T-helper 1 cell treated with Interleukin-12 subunit alpha and Interleukin-12 subunit beta and Interleukin-4 antibody, amounts not matched to agents 30 ng/mL and 1 ng/mL, for 36 hours (primary cell): ENCODE measurements around the gene TPCN2. TPM values are rescaled to one million over a fixed set of nuclear protein-coding genes. Genes with fewer than 3 reads are reported as not detected.

ENCODE experiments used
- intact Hi-C: fragments of 100-400 bp; cut with micrococcal nuclease; formaldehyde crosslinking; loops from one replicate; pipeline ENCODE4 v1.15.1; 2024
- total RNA-seq: library from RNA; stranded (reverse); gene quantifications from 2 replicates; pipeline ENCODE4 v1.2.3, GENCODE V29; 2022

The TPCN2 gene
- total RNA-seq, 1 donor from 2014 or later: 20.4 TPM

DNA sequence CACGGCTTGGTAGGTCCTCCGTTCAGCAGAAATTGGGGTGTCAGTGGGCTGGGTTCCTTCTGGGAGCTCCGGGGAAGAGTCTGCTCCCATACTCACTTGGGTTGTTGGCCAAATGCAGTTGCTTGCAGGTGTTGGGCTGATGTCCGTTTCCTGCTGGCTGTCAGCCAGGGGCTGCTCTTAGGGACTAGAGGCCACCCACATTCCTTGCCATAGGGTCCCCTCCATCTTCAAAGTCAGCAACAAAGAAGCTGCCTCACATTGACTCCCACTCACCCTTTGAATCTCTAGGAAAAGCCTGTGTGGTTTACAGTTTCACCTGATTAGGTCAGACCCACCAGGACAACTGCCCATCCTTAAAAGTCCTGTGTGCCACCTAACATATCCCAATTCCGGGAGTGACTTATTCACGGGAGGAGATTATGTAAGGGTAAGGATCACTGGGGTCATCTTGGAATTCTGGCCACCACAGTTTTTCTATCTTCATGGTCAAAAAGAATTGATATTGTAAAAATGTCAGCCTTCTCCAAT lies 43.0 kb downstream of the TPCN2 start:
- intact Hi-C loops: no loop called here

DNA sequence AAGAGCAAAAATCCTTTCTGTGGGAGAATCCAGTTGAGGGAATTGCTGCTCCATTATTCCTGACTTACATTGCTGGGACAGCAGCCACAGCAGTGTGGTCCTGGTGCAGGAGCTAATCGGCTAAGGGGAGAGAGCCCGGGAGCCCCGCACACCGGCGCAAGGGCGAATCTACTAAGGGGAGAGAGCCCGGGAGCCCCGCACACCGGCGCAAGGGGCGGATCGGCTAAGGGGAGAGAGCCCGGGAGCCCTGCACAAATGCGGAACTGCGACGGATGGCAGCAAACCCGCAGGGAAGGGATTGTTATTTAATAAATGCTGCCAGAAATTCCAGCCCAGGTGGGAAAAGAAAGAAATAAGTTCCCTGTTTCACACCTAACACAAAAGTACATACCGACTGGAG lies 43.5 kb downstream of the TPCN2 start:
- intact Hi-C loops: no loop called here

DNA sequence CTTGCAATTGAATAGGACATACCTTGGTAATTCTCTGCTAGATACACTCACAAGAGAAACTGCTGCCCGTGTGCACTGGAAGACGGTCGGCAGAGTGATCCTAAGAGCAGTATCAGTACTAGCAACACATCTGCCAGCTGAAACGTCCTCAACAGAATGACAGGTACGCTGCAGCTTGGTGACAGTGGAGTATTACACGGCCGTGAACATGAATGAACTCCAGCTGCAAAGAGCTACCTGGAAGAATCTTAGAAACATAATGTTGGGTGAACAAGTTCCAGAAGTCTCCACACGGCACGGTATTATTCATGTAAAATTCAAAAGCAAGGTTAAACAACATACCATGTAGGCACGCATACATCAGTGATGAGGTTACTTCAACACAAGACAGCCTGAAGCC lies 44.4 kb downstream of the TPCN2 start:
- intact Hi-C loops: no loop called here

- intact Hi-C loops: no loop called here
Measured at GRCh38 chr11:69094111-69094914, 45.6 kb downstream of the TPCN2 start.

DNA sequence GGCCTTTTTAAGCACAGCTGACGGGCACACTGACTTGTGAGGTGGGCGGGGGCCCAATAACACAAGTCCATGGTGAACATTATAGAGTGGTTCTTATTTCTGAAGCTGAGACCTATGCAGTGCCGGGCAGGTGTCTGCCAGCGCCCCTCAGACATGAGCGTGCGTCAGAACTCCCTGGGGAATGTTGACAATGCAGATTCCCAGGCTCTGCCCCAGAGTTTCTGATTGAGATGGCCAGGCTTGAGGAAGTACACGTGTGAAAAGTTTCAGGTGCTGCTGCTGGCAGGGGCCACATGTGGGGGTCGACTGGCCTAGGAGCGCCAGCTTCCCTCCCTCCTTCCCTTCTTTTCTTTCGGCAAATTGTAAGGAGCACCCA lies 46.2 kb downstream of the TPCN2 start:
- intact Hi-C loops: no loop called here

DNA sequence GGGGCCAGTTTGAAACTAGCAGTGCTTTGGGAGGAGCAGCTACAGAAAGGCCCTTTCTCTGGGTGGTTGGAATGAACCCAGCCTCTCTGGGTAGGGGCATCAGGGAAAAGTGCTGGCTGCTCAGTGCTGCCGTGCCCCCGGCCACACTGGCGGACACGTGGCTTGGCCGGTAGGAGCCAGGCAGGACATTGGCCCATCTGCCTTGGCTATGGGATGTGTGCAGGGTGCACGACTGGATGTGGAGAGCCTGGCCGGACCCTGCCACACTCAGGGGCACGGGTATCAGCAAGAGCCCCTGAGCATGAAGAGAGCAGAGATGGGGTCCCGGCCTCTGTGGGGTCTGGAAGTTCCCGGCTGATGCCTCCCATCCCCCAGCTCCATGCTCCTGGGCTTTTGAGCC lies 46.6 kb downstream of the TPCN2 start:
- intact Hi-C loops: no loop called here

GRCh38 chr11:69096473-69096872 lies 47.7 kb downstream of the TPCN2 start:
- intact Hi-C loops: no loop called here

DNA sequence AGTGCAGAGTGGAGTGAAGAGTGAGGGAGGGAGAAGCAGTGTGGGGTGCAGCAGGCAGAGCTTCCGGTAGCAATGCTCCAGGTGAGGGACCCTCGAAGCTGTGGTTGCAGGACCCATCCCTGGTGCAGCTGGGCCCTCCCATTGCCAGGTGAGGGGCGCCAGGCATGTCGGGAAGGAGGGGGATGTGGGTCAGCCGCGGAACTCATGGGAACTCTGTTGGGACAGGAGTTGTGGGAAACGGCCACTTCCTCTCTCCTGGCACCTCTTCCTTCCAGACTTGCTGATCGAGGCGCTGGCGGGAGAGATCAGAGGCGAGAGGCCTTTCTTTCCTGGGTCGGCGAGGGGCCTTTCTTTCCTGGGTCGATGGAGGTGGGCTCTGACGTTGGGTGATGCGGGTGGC lies 48.5 kb downstream of the TPCN2 start:
- intact Hi-C loops: no loop called here

DNA sequence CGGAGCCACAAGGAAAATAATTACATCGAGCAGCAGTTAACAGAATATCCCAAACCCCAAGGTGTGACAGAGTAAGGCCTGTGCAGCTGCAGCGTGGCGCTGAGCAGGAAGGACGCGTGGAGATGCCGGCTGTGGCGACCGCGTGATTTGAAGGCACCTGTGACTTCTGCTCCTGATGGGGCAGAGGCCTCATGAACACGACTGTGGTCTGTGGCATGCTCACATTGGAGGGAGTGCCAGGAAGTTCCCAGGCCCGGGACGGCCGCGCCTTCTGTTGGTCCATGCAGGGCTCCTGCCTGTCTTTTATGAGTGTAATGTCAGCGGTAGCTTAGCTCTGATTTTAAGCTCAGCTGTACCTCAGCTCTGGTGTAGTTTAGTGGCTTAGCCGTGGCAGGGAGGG lies 50.4 kb downstream of the TPCN2 start:
- intact Hi-C loops: no loop called here

DNA sequence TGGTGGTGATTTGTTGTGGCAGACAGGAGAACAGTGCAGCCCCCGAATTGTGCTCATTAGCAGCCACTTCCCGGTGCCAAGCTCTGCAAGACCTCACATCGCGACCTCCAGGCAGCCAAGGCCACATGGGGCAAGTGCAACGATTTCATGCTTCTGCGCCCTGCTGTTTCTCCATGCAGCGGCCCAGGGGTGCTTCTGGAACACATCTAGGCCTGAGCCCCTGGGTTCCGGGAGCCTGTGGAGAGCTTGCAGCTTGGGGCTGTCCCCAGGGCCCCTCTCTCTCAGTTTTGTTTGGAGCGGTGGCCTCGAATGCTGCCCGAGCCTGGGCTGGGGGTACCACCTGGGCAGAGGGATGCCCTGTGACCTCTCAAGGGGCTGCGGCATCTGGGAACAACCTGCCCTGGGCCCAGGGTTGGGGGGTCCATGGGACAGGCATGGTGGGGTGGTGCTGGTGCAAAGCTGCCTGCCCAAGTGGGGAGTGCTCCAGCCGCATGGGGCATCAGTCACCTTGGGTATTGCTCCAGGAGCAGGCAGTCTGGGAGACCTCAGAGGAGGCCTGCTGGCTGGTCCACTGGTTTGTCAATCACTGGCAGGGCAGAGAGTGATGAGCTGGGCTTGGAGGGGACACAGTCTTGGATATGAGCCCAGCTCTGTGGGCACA lies 51.9 kb downstream of the TPCN2 start:
- intact Hi-C loops: loop anchor here (1.0 to 5.0 kb wide), 4 partner anchors 142 to 570 kb away; no protein-coding TSS in a partner anchor

GRCh38 chr11:69101115-69101791 lies 52.5 kb downstream of the TPCN2 start:
- intact Hi-C loops: loop anchor here (1.0 to 5.0 kb wide), 4 partner anchors 141 to 569 kb away; no protein-coding TSS in a partner anchor

DNA sequence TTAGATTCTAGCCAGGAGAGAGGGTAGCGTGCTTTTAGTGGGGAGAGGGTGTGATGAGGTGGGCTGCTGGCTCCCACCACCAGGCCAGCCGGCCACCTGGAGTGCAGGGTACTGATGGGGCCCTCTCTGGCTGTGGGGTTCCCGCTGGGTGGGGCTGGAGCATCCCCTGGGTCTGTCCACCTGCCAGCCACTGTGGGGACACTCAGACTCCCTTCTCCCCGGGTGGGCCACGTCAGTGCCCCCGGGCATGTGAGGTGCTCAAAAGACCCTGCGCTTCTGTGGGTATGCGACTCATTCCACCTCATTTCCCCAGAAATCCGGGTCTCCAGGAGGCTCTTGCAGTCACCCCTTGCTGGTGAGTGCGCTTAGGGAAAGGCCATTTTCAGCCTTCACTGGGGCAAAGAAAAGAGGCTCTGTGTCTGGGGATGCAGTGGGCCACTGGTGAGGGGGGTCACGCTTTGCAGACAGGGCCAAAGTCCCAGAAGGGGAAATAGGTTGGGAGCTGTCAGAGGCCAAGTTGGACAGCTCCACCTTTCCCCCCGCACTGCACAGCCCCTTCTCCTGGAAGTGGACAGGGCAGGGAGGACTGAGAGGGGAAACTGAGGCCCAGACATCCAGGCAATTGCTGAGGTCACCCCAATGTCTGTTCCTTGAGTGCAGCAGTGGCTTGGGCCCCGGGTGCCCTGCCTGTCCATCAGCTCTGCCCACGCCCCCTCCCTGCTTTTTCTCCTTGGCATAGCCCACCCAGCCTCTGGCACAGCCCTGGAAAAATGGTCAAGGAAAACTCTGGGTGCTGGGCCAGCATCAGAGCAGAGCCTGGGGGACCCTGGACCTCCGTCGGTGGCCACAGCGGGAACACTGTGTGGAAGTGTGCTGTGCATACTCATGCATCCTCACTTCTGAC lies 53.3 kb downstream of the TPCN2 start:
- intact Hi-C loops: loop anchor here (1.0 to 5.0 kb wide), 4 partner anchors 140 to 568 kb away; no protein-coding TSS in a partner anchor

- intact Hi-C loops: loop anchor here (5.0 kb wide), 1 partner anchor 139 kb away; no protein-coding TSS in a partner anchor
Measured at GRCh38 chr11:69102732-69103615, 54.2 kb downstream of the TPCN2 start.

GRCh38 chr11:69104212-69104855 lies 55.6 kb downstream of the TPCN2 start:
- intact Hi-C loops: loop anchor here (5.0 kb wide), 1 partner anchor 138 kb away; no protein-coding TSS in a partner anchor

DNA sequence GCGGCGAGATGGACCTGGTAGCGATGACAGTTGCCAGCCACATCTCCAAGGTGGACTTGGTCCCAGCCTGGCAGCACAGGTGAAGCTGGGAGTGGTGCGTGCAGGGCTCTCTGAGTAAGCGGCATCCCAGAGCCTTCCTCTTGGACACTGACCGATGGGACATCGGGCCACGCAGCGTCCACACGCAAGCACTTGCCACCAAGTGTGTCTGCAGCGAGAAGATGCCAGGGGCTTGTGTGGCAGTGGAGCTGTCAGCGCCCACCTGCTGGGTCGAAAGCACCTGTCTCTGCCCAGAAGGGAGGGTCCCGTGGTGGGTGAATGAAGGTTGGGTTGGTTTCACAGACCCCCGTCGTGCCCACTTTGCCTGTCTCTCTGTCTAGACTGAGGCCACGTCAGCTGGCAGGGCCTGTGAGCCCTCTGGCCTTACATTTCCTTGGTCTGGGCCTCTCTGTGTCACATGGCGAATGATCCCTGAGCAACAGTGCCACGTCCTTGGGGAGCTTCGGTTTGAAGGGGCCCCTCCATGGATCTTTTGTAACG lies 56.2 kb downstream of the TPCN2 start:
- intact Hi-C loops: loop anchor here (5.0 kb wide), 1 partner anchor 137 kb away; no protein-coding TSS in a partner anchor

DNA sequence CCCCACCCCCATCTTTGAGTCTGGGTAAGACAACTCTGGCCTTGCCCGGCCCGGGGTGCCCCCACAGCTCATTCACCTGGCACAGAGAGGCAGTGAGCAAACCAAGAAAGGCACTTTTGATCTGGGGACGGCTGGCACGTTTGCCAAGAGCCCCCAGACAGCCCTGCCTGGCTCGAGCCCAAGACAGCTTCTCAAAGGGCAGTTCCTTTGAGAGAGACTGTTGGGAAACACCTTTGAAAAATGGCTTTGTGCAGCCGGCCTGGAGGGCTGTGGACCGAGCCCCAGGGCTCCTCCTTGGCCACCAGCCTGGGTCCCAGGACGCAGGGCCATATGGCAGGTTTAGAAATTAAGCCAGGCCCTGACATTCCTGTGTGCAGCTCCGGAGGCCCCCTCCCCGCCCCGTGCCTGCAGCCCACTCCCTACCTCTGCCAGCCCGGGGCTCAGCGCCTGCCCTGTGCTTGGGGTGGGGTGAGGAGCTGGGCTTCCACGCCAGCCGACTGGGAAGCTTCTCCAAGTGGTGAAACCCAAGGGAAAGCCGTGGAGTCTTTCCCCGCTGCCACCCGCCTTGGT lies 56.8 kb downstream of the TPCN2 start:
- intact Hi-C loops: no loop called here

GRCh38 chr11:69106031-69106811 lies 57.5 kb downstream of the TPCN2 start:
- intact Hi-C loops: no loop called here

- intact Hi-C loops: no loop called here
Measured at GRCh38 chr11:69107413-69107812, 58.7 kb downstream of the TPCN2 start.
